Limb (tissue), 2 donors: Measurements from ENCODE around the gene C18orf54.
"Not testable (repeated sequence)": the region's sequence is repeated elsewhere in the genome, so short reads cannot be mapped to it uniquely, and the experiment has no call there.

Source experiments
- DNase-seq, 2 donors: peaks; one replicate each; pipeline ENCODE4 v3.0.0-alpha.2; 2016; ENCODE audit errors: extremely low spot score in 2 of 2

The C18orf54 gene

GRCh38 chr18:54386800-54387495, 29.2 kb downstream of the C18orf54 start:
- not testable (repeated sequence) for DNase-seq

- no peak for DNase-seq
Measured at GRCh38 chr18:54387631-54388030, 29.9 kb downstream of the C18orf54 start.

- no peak for DNase-seq
Measured at GRCh38 chr18:54388203-54389142, 30.8 kb downstream of the C18orf54 start.

- no peak for DNase-seq
Measured at GRCh38 chr18:54389143-54389505, 31.4 kb downstream of the C18orf54 start.

GRCh38 chr18:54390838-54391237, 33.1 kb downstream of the C18orf54 start:
- no peak for DNase-seq

GRCh38 chr18:54392543-54393023, 34.9 kb downstream of the C18orf54 start:
- DNase-seq, result peak in 1 of 2 donors; percentile 68

- DNase-seq, result no peak
Measured at GRCh38 chr18:54393648-54394294, 36.1 kb downstream of the C18orf54 start.

- no peak for DNase-seq
Measured at GRCh38 chr18:54396760-54397159, 39.1 kb downstream of the C18orf54 start.

- DNase-seq, result no peak
Measured at GRCh38 chr18:54405290-54405689, 47.6 kb downstream of the C18orf54 start.

- no peak for DNase-seq
Measured at GRCh38 chr18:54411781-54412180, 54.1 kb downstream of the C18orf54 start.

GRCh38 chr18:54415086-54415485, 57.4 kb downstream of the C18orf54 start:
- no peak for DNase-seq

- no peak for DNase-seq
Measured at GRCh38 chr18:54416436-54416835, 58.7 kb downstream of the C18orf54 start.

- no peak for DNase-seq
Measured at GRCh38 chr18:54423831-54424230, 66.1 kb downstream of the C18orf54 start.

- no peak for DNase-seq
Measured at GRCh38 chr18:54426085-54426665, 68.5 kb downstream of the C18orf54 start.
